H1 (cell line): Measurements from ENCODE around the gene VWA7.

Source experiments
- CREB1 ChIP-seq: IDR thresholded peaks from 2 replicates; pipeline ENCODE4 v1.6.1; 2012; ENCODE audit warnings: inconsistent platforms
- E2F6 ChIP-seq: IDR thresholded peaks from 2 replicates; pipeline ENCODE4 v1.6.1; 2012; ENCODE audit warnings: inconsistent platforms
- HDAC6 ChIP-seq: IDR thresholded peaks from one replicate; pipeline ENCODE4 v1.7.1; 2012; ENCODE audit warnings: low read depth, mild to moderate bottlenecking, inconsistent platforms, low read length, moderate library complexity
- POLR2A ChIP-seq, 2 experiments: IDR thresholded peaks; 1 replicate in 1 of 2; 2 replicates in 1 of 2; pipeline ENCODE4 v1.6.1; 2011; ENCODE audit warnings: low read depth in 2 of 2, low read length in 2 of 2, mild to moderate bottlenecking in 2 of 2; ENCODE audit errors: control extremely low read depth in 1 of 2
- SP1 ChIP-seq: IDR thresholded peaks from 2 replicates; pipeline ENCODE4 v1.6.1; 2011; ENCODE audit warnings: low read depth, low read length
- SUZ12 ChIP-seq: fragments of 200-600 bp; sonication (generic); IDR thresholded peaks from 2 replicates; pipeline ENCODE4 v1.6.1; 2012; ENCODE audit warnings: mild to moderate bottlenecking, inconsistent platforms, low read length, moderate library complexity, mixed read lengths
- TBP ChIP-seq: IDR thresholded peaks from 2 replicates; pipeline ENCODE4 v1.6.1; 2011; ENCODE audit warnings: low read depth, low read length, improper control_type of control experiment
- TF ChIP-seq, protein P1 (sequence below), 3 experiments: IDR thresholded peaks; 1 replicate in 2 of 3; 2 replicates in 1 of 3; pipeline versions ENCODE4 v1.5.1 to v1.6.1; 2011; ENCODE audit warnings: low read length in 3 of 3, mild to moderate bottlenecking in 3 of 3, inconsistent platforms in 2 of 3, low read depth in 1 of 3, moderate library complexity in 1 of 3; ENCODE audit not compliant: insufficient read depth in 1 of 3; ENCODE audit errors: control extremely low read depth in 1 of 3

DNA sequence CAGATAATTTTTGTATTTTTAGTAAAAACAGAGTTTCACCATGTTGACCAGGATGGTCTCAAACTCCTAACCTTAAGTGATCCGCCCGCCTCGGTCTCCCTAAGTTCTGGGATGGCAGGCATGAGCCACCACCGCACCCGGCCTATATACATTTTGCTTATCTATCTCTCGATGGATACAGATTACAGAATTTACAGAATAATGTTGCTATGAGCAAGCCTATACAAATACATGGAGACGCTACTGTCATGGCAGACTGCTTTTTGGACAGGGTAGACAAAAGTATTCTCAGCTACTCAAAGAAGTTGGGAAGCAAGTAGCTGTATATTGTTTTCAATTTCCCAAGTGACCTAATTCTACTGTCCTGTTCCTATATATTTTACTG, 36.3 kb upstream of the VWA7 start:
- no peak for TF ChIP-seq CREB1
- TF ChIP-seq, protein P1, sequence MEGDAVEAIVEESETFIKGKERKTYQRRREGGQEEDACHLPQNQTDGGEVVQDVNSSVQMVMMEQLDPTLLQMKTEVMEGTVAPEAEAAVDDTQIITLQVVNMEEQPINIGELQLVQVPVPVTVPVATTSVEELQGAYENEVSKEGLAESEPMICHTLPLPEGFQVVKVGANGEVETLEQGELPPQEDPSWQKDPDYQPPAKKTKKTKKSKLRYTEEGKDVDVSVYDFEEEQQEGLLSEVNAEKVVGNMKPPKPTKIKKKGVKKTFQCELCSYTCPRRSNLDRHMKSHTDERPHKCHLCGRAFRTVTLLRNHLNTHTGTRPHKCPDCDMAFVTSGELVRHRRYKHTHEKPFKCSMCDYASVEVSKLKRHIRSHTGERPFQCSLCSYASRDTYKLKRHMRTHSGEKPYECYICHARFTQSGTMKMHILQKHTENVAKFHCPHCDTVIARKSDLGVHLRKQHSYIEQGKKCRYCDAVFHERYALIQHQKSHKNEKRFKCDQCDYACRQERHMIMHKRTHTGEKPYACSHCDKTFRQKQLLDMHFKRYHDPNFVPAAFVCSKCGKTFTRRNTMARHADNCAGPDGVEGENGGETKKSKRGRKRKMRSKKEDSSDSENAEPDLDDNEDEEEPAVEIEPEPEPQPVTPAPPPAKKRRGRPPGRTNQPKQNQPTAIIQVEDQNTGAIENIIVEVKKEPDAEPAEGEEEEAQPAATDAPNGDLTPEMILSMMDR (IDR thresholded peaks at IDR 0.05; ENCODE audit: control extremely low read depth in 1 of 3, insufficient read depth in 1 of 3, low read depth in 1 of 3, low read length in 3 of 3): no peak
- no peak for TF ChIP-seq HDAC6
- no peak for TF ChIP-seq POLR2A (IDR thresholded peaks at IDR 0.05; ENCODE audit: control extremely low read depth in 1 of 2, low read depth in 2 of 2, low read length in 2 of 2)
- TF ChIP-seq SP1: no peak
- TF ChIP-seq SUZ12: no peak
- no peak for TF ChIP-seq TBP
- no peak for TF ChIP-seq E2F6
